Mesendoderm (in vitro differentiated cells): ENCODE data around the gene OR52B2.
A peak's percentile ranks its signal among the peaks of the same experiment; 100 is the strongest.

Experiments used
- DNase-seq: peaks from one replicate; pipeline ENCODE4 v3.0.0; 2013
- H2AK5ac ChIP-seq: 2 replicates; pipeline ENCODE4 v1.6.1; 2013; ENCODE audit warnings: low read length, inconsistent platforms
- H2BK120ac ChIP-seq: 2 replicates; pipeline ENCODE4 v1.6.1; 2013; ENCODE audit warnings: low read depth, mild to moderate bottlenecking, low read length, moderate library complexity, mixed read lengths
- H2BK15ac ChIP-seq: replicated peaks from 2 replicates; pipeline ENCODE4 v1.6.1; 2013; ENCODE audit warnings: low read depth, mild to moderate bottlenecking, moderate library complexity
- H2BK5ac ChIP-seq: 2 replicates; pipeline ENCODE4 v1.6.1; 2013; ENCODE audit warnings: low read length, inconsistent platforms
- H3K18ac ChIP-seq: 2 replicates; pipeline ENCODE4 v1.6.1; 2013; ENCODE audit warnings: mild to moderate bottlenecking, low read length, mixed read lengths
- H3K23ac ChIP-seq: one replicate; pipeline ENCODE4 v1.6.1; 2013; ENCODE audit warnings: low read length
- H3K27ac ChIP-seq: 2 replicates; pipeline ENCODE4 v1.5.1; 2013; ENCODE audit warnings: low read depth, mild to moderate bottlenecking, inconsistent platforms, low read length, moderate library complexity
- H3K27me3 ChIP-seq: 2 replicates; pipeline ENCODE4 v1.6.1; 2013; ENCODE audit warnings: low read length, control low read depth, mild to moderate bottlenecking, inconsistent platforms; ENCODE audit not compliant: insufficient read depth, poor library complexity
- H3K36me3 ChIP-seq: 2 replicates; pipeline ENCODE4 v1.6.1; 2013; ENCODE audit warnings: low read length, inconsistent platforms; ENCODE audit not compliant: control insufficient read depth, insufficient read depth
- H3K4ac ChIP-seq: one replicate; pipeline ENCODE4 v1.6.1; 2013; ENCODE audit warnings: low read depth, mild to moderate bottlenecking, low read length, moderate library complexity
- H3K4me1 ChIP-seq: 2 replicates; pipeline ENCODE4 v1.6.1; 2013; ENCODE audit warnings: low read depth, low read length, inconsistent platforms; ENCODE audit not compliant: control insufficient read depth
- H3K4me2 ChIP-seq: 2 replicates; pipeline ENCODE4 v1.6.1; 2013; ENCODE audit warnings: low read length
- H3K4me3 ChIP-seq: 2 replicates; pipeline ENCODE4 v1.5.1; 2013; ENCODE audit warnings: mild to moderate bottlenecking, low read length
- H3K56ac ChIP-seq: one replicate; pipeline ENCODE4 v1.6.1; 2013; ENCODE audit warnings: low read length
- H3K79me1 ChIP-seq: 2 replicates; pipeline ENCODE4 v1.6.1; 2013; ENCODE audit warnings: low read length, inconsistent platforms
- H3K79me2 ChIP-seq: 2 replicates; pipeline ENCODE4 v1.6.1; 2013; ENCODE audit warnings: mild to moderate bottlenecking, low read length; ENCODE audit not compliant: control insufficient read depth, insufficient read depth
- H3K9ac ChIP-seq: 2 replicates; pipeline ENCODE4 v1.6.1; 2013; ENCODE audit warnings: low read length, inconsistent platforms
- H4K5ac ChIP-seq: one replicate; pipeline ENCODE4 v1.6.1; 2013; ENCODE audit warnings: low read length
- H4K8ac ChIP-seq: one replicate; pipeline ENCODE4 v1.6.1; 2013; ENCODE audit warnings: low read depth, mild to moderate bottlenecking, control low read depth, low read length, moderate library complexity
- WGBS: extraction: QIAGEN DNeasy Blood & Tissue Kit; methylation state at CpG from one replicate; pipeline ENCODE4 v1.1.7; 2013; ENCODE audit warnings: low lambda C conversion rate, missing lambda C conversion rate; ENCODE audit not compliant: insufficient coverage; ENCODE audit errors: extremely low coverage; 5-methylcytosine and 5-hydroxymethylcytosine counted together

Gene OR52B2

DNA sequence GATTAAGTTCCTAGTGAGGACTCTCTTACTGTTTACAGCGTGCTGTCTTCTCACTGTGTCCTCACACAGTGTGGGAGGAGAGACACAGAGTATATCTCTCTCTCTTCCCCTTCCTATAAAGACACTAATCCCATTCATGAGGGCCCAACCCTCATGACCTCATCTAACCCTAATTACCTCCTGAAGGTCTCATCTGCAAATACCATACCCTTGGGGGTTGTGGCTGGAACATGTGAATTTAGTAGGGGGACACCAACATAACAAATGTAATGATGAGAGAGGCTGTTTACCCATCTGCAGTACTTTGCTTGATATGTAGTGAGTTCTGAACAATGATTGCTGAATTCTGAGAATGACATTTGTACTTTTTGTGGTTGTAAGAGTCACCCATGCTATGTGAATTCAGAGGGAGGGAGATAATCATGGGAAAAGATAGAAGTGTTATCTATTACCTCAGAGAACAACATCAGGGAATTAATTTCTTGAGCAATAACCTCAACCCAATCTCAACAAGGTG lies 24.0 kb upstream of the OR52B2 start:
- no CpG with 5 or more reads among the region's 1 CpG for WGBS
- Histone ChIP-seq H2BK120ac (no peak overlapping the region), H3K79me1 (no peaks in the 10 kb centered on the region), H3K27ac (no peak overlapping the region), H2BK5ac (no peak overlapping the region), H3K23ac (no peak overlapping the region), H3K56ac (no peak overlapping the region), H3K36me3 (no peaks in the 10 kb centered on the region), H3K4me1 (peaks cover 2% of the 10 kb centered on the region), H2BK15ac (no peak overlapping the region), H3K4ac (no peak overlapping the region), H3K18ac (no peak overlapping the region), H2AK5ac (no peak overlapping the region), H3K9ac (no peak overlapping the region), H4K8ac (no peak overlapping the region), H3K4me2 (no peak overlapping the region), H3K79me2 (no peaks in the 10 kb centered on the region), H3K27me3 (no peaks in the 10 kb centered on the region), H4K5ac (no peak overlapping the region), H3K4me3 (no peak overlapping the region)
- peak; percentile 14 for DNase-seq

DNA sequence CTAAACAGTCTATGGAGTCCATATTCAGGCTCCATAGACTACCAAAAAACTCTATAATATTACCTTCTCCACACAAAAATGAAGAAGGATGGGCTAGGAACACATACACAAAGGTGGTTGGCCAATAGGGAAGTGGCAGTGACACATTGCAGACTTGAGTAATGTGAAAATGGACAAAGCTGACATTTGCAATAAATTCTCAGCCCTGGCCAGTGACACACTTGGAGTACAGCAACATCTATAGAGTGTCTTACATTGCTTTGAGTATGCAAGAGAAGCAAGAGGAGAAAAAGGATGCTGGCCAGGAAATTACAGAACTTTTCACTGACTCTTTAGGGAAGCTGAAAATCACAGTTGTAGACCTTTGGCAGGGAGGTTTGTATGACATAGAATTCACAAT lies 21.6 kb upstream of the OR52B2 start:
- no peak overlapping the region for H2BK5ac ChIP-seq
- no peak overlapping the region for H2AK5ac ChIP-seq
- no peak overlapping the region for H3K4ac ChIP-seq
- H3K4me3 ChIP-seq: no peak overlapping the region
- no peak overlapping the region for H3K56ac ChIP-seq
- no peak overlapping the region for H2BK120ac ChIP-seq
- no peak overlapping the region for H3K18ac ChIP-seq
- no peak overlapping the region for H4K8ac ChIP-seq
- H3K27me3 ChIP-seq: no peaks in the 10 kb centered on the region
- no peaks in the 10 kb centered on the region for H3K36me3 ChIP-seq
- no peak overlapping the region for H3K9ac ChIP-seq
- no peak overlapping the region for H4K5ac ChIP-seq
- H3K79me2 ChIP-seq: no peaks in the 10 kb centered on the region
- no peaks in the 10 kb centered on the region for H3K79me1 ChIP-seq
- peaks cover 2% of the 10 kb centered on the region for H3K4me1 ChIP-seq
- DNase-seq: no peak
- H3K4me2 ChIP-seq: no peak overlapping the region
- no peak overlapping the region for H2BK15ac ChIP-seq
- no peak overlapping the region for H3K27ac ChIP-seq
- no peak overlapping the region for H3K23ac ChIP-seq

- Histone ChIP-seq H3K9ac (no peak overlapping the region), H3K18ac (no peak overlapping the region), H3K23ac (no peak overlapping the region), H3K79me1 (no peaks in the 10 kb centered on the region), H3K4me2 (no peak overlapping the region), H4K5ac (no peak overlapping the region), H3K27me3 (no peaks in the 10 kb centered on the region), H2BK5ac (no peak overlapping the region), H3K56ac (no peak overlapping the region), H3K27ac (no peak overlapping the region), H2BK120ac (no peak overlapping the region), H3K4ac (no peak overlapping the region), H4K8ac (no peak overlapping the region), H2AK5ac (no peak overlapping the region), H3K4me3 (no peak overlapping the region), H3K79me2 (no peaks in the 10 kb centered on the region), H3K36me3 (no peaks in the 10 kb centered on the region), H2BK15ac (no peak overlapping the region), H3K4me1 (no peaks in the 10 kb centered on the region)
- no CpG with 5 or more reads among the region's 2 CpGs for WGBS
- no peak for DNase-seq
Observed at GRCh38 chr11:6175440-6175839, 5.3 kb upstream of the OR52B2 start.

GRCh38 chr11:6156628-6157359 lies 13.3 kb downstream of the OR52B2 start:
- no peak overlapping the region for H4K5ac ChIP-seq
- no peak overlapping the region for H2BK120ac ChIP-seq

DNA sequence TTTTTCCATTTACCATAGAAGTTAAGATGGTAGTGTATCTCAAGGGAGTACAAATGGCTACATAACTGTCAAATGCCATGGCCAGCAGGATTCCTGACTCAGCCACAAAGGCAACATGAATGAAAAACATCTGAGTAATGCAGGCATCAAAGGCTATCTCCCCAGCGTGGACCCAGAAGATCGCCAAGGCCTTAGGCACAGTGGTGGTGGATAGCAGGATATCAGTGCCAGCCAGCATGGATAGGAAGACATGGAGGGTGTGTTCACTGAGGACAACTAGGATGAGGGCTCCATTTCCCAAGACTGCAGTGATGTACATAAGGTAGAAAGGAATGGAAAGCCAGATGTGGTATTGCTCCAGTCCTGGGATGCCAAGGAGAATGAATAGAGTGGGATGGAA lies 18.0 kb downstream of the OR52B2 start:
- H3K79me2 ChIP-seq: no peaks in the 10 kb centered on the region
- no peak overlapping the region for H3K18ac ChIP-seq
- WGBS: no CpG with 5 or more reads among the region's 2 CpGs
- no peak overlapping the region for H3K4me3 ChIP-seq
- H2BK5ac ChIP-seq: no peak overlapping the region
- H3K4ac ChIP-seq: no peak overlapping the region
- no peaks in the 10 kb centered on the region for H3K36me3 ChIP-seq
- H3K27me3 ChIP-seq: no peaks in the 10 kb centered on the region
- no peaks in the 10 kb centered on the region for H3K4me1 ChIP-seq
- H3K56ac ChIP-seq: no peak overlapping the region
- no peak overlapping the region for H2BK120ac ChIP-seq
- DNase-seq: no peak
- no peak overlapping the region for H2BK15ac ChIP-seq
- no peak overlapping the region for H3K27ac ChIP-seq
- no peak overlapping the region for H4K8ac ChIP-seq
- no peak overlapping the region for H4K5ac ChIP-seq
- H3K9ac ChIP-seq: no peak overlapping the region
- no peak overlapping the region for H2AK5ac ChIP-seq
- no peak overlapping the region for H3K23ac ChIP-seq
- no peak overlapping the region for H3K4me2 ChIP-seq
- no peaks in the 10 kb centered on the region for H3K79me1 ChIP-seq

More at GRCh38 chr11:6156628-6157359, 13.3 kb downstream of the OR52B2 start:
- no peak overlapping the region for H4K8ac ChIP-seq
- no peak overlapping the region for H3K9ac ChIP-seq
- peak; percentile 64 for DNase-seq
- H3K4me2 ChIP-seq: no peak overlapping the region
- no peak overlapping the region for H3K18ac ChIP-seq
- H2BK15ac ChIP-seq: no peak overlapping the region
- no peaks in the 10 kb centered on the region for H3K27me3 ChIP-seq
- H3K23ac ChIP-seq: no peak overlapping the region
- no peak overlapping the region for H3K4me3 ChIP-seq
- H3K36me3 ChIP-seq: no peaks in the 10 kb centered on the region
- no peak overlapping the region for H3K27ac ChIP-seq
- H2AK5ac ChIP-seq: no peak overlapping the region
- H2BK5ac ChIP-seq: peak overlapping the region; percentile 23
- no peaks in the 10 kb centered on the region for H3K79me2 ChIP-seq
- H3K56ac ChIP-seq: no peak overlapping the region
- no CpG with 5 or more reads among the region's 7 CpGs for WGBS
- no peak overlapping the region for H3K4ac ChIP-seq
- H3K4me1 ChIP-seq: no peaks in the 10 kb centered on the region
- H3K79me1 ChIP-seq: no peaks in the 10 kb centered on the region

- no CpG with 5 or more reads among the region's 1 CpG for WGBS
- no peaks in the 10 kb centered on the region for H3K36me3 ChIP-seq
- DNase-seq: no peak
- H3K23ac ChIP-seq: no peak overlapping the region
- no peaks in the 10 kb centered on the region for H3K4me1 ChIP-seq
- H3K4me2 ChIP-seq: no peak overlapping the region
- H3K27me3 ChIP-seq: no peaks in the 10 kb centered on the region
- H3K27ac ChIP-seq: no peak overlapping the region
- H4K5ac ChIP-seq: no peak overlapping the region
- H2AK5ac ChIP-seq: no peak overlapping the region
- no peak overlapping the region for H2BK120ac ChIP-seq
- H3K18ac ChIP-seq: no peak overlapping the region
- no peak overlapping the region for H3K9ac ChIP-seq
- no peak overlapping the region for H3K4ac ChIP-seq
- H3K79me2 ChIP-seq: no peaks in the 10 kb centered on the region
- H2BK5ac ChIP-seq: no peak overlapping the region
- no peak overlapping the region for H3K4me3 ChIP-seq
- H4K8ac ChIP-seq: no peak overlapping the region
- H3K56ac ChIP-seq: no peak overlapping the region
- H3K79me1 ChIP-seq: no peaks in the 10 kb centered on the region
- no peak overlapping the region for H2BK15ac ChIP-seq
Observed at GRCh38 chr11:6151117-6151516, 19.0 kb downstream of the OR52B2 start.
